IMR-90 (cell line): Measurements from ENCODE around the gene HLA-DQB1. TPM values are rescaled to one million over a fixed set of nuclear protein-coding genes. Genes with fewer than 3 reads are reported as not detected.

Experiments
- ATAC-seq: fragments of 200-7000 bp; cut with Tn5 transposase; 2 replicates; pipeline ENCODE4 v1.9.1; 2020; ENCODE audit warnings: low read depth, mild to moderate bottlenecking, moderate library complexity
- BruUV-seq: library from RNA; stranded (reverse); fragments of 400-500 nt; replicated peaks from 2 replicates; lab custom pipeline; 2021; lab: Mats Ljungman, UMichigan
- CTCF ChIA-PET: fragments of 300-600 bp; formaldehyde crosslinking; extraction: SDS; loops from one replicate; lab custom pipeline; 2021; ENCODE audit warnings: antibody characterized with exemption; lab: Yijun Ruan, JAX
- POLR2A ChIA-PET: fragments of 300-600 bp; sonication (Branson Sonifier 250); formaldehyde crosslinking; loops from one replicate; lab custom pipeline; 2022; ENCODE audit warnings: antibody characterized with exemption; ENCODE audit not compliant: unreplicated experiment; lab: Charles Lee
- DNase-seq: peaks from one replicate; pipeline ENCODE4 v3.0.0; 2013
- H2AFZ ChIP-seq: replicated peaks from 2 replicates; pipeline ENCODE3; 2013; ENCODE audit warnings: low read length, mild to moderate bottlenecking; ENCODE audit not compliant: poor library complexity
- H2AK5ac ChIP-seq: 2 replicates; pipeline ENCODE4 v1.6.1; 2013; ENCODE audit warnings: low read depth, low read length, inconsistent platforms
- H2AK9ac ChIP-seq: replicated peaks from 2 replicates; pipeline ENCODE3; 2013; ENCODE audit warnings: mild to moderate bottlenecking, low read depth, low read length, moderate library complexity; ENCODE audit not compliant: poor library complexity
- H2BK120ac ChIP-seq: 2 replicates; pipeline ENCODE4 v1.6.1; 2013; ENCODE audit warnings: low read depth, low read length, inconsistent platforms
- H2BK15ac ChIP-seq: 3 replicates; pipeline ENCODE4 v1.6.1; 2013; ENCODE audit warnings: low read depth, low read length, inconsistent platforms
- H2BK20ac ChIP-seq: 2 replicates; pipeline ENCODE4 v1.6.1; 2013; ENCODE audit warnings: low read depth, mild to moderate bottlenecking, inconsistent platforms, low read length, moderate library complexity
- H2BK5ac ChIP-seq: 2 replicates; pipeline ENCODE4 v1.6.1; 2013; ENCODE audit warnings: mild to moderate bottlenecking, low read depth, low read length, inconsistent platforms; ENCODE audit not compliant: poor library complexity, severe bottlenecking
- H3K14ac ChIP-seq: replicated peaks from 2 replicates; pipeline ENCODE4 v1.6.1; 2013; ENCODE audit warnings: low read depth, low read length, inconsistent platforms
- H3K18ac ChIP-seq: 2 replicates; pipeline ENCODE4 v1.6.1; 2013; ENCODE audit warnings: low read depth, low read length, control low read depth
- H3K23ac ChIP-seq: 2 replicates; pipeline ENCODE4 v1.6.1; 2013; ENCODE audit warnings: low read depth, low read length, inconsistent platforms
- H3K27ac ChIP-seq: 2 replicates; pipeline ENCODE4 v1.5.1; 2013; ENCODE audit warnings: mild to moderate bottlenecking, control low read depth, low read length; ENCODE audit not compliant: insufficient read depth
- H3K27me3 ChIP-seq: 2 replicates; pipeline ENCODE4 v1.6.1; 2013; ENCODE audit warnings: low read length; ENCODE audit not compliant: control insufficient read depth, insufficient read depth
- H3K36me3 ChIP-seq: 2 replicates; pipeline ENCODE4 v1.6.1; 2013; ENCODE audit warnings: low read length, mixed read lengths; ENCODE audit not compliant: control insufficient read depth, insufficient read depth
- H3K4ac ChIP-seq: 2 replicates; pipeline ENCODE4 v1.6.1; 2013; ENCODE audit warnings: low read depth, low read length, inconsistent platforms
- H3K4me1 ChIP-seq: 2 replicates; pipeline ENCODE4 v1.6.1; 2013; ENCODE audit warnings: low read length, mixed read lengths; ENCODE audit not compliant: control insufficient read depth, insufficient read depth
- H3K4me2 ChIP-seq: 2 replicates; pipeline ENCODE4 v1.6.1; 2013; ENCODE audit warnings: low read depth, mild to moderate bottlenecking, control low read depth, low read length, moderate library complexity
- H3K4me3 ChIP-seq: 2 replicates; pipeline ENCODE4 v1.5.1; 2013; ENCODE audit warnings: low read depth, mild to moderate bottlenecking, control low read depth, low read length, moderate library complexity; ENCODE audit not compliant: insufficient read depth
- H3K56ac ChIP-seq: 2 replicates; pipeline ENCODE4 v1.6.1; 2013; ENCODE audit warnings: low read length, inconsistent platforms; ENCODE audit not compliant: insufficient read depth; ENCODE audit errors: extremely low read depth
- H3K79me1 ChIP-seq, 2 experiments: 2 replicates each; pipeline ENCODE4 v1.6.1; 2013; ENCODE audit warnings: low read length in 2 of 2, inconsistent platforms in 1 of 2, low read depth in 1 of 2
- H3K9ac ChIP-seq: 2 replicates; pipeline ENCODE4 v1.6.1; 2013; ENCODE audit warnings: low read depth, low read length, control low read depth
- H3K9me1 ChIP-seq: 2 replicates; pipeline ENCODE4 v1.6.1; 2013; ENCODE audit warnings: low read length, inconsistent platforms; ENCODE audit not compliant: insufficient read depth
- H3K9me3 ChIP-seq: 2 replicates; pipeline ENCODE4 v1.6.1; 2013; ENCODE audit warnings: low read length; ENCODE audit not compliant: control insufficient read depth, insufficient read depth
- H4K20me1 ChIP-seq: 2 replicates; pipeline ENCODE4 v1.6.1; 2013; ENCODE audit warnings: low read length, inconsistent platforms; ENCODE audit not compliant: insufficient read depth
- H4K5ac ChIP-seq: 2 replicates; pipeline ENCODE4 v1.6.1; 2013; ENCODE audit warnings: mild to moderate bottlenecking, low read depth, low read length, control low read depth
- H4K8ac ChIP-seq, 2 experiments: 2 replicates each; pipeline ENCODE4 v1.6.1; 2013; ENCODE audit warnings: low read depth in 2 of 2, low read length in 2 of 2, control low read depth in 1 of 2, inconsistent platforms in 1 of 2
- H4K91ac ChIP-seq: 2 replicates; pipeline ENCODE4 v1.6.1; 2013; ENCODE audit warnings: low read depth, low read length, inconsistent platforms; ENCODE audit not compliant: insufficient read depth
- BHLHE40 ChIP-seq: fragments of 150-350 bp; IDR thresholded peaks from 2 replicates; pipeline ENCODE4 v1.6.1; 2016; ENCODE audit warnings: mild to moderate bottlenecking, low read depth, low read length
- CEBPB ChIP-seq: IDR thresholded peaks from 2 replicates; pipeline ENCODE4 v1.6.1; 2012; ENCODE audit warnings: low read depth, low read length, improper control_type of control experiment
- CHD1 ChIP-seq: IDR thresholded peaks from 2 replicates; pipeline ENCODE4 v1.6.1; 2012; ENCODE audit warnings: low read depth, low read length, improper control_type of control experiment
- FOS ChIP-seq: fragments of 150-350 bp; IDR thresholded peaks from 2 replicates; pipeline ENCODE4 v1.6.1; 2016; ENCODE audit warnings: low read depth, low read length
- MAFK ChIP-seq: IDR thresholded peaks from 2 replicates; pipeline ENCODE4 v1.6.1; 2012; ENCODE audit warnings: low read depth, low read length, improper control_type of control experiment
- MXI1 ChIP-seq: IDR thresholded peaks from 2 replicates; pipeline ENCODE4 v1.6.1; 2012; ENCODE audit warnings: low read depth, mild to moderate bottlenecking, low read length, moderate library complexity, borderline replicate concordance
- RAD21 ChIP-seq: IDR thresholded peaks from 2 replicates; pipeline ENCODE4 v1.6.1; 2012; ENCODE audit warnings: low read length, improper control_type of control experiment
- dilution Hi-C: fragments of 300-500 bp; cut with HindIII; formaldehyde crosslinking; loops from one replicate; pipeline ENCODE4 v1.14.3; 2018; ENCODE audit warnings: low sequenced_read_pairs; ENCODE audit not compliant: unreplicated experiment
- in situ Hi-C: fragments of 300-500 bp; cut with MboI; formaldehyde crosslinking; loops from 3 replicates; pipeline ENCODE4 v1.14.3; 2019; ENCODE audit warnings: low sequenced_read_pairs, inconsistent platforms, mixed read lengths
- intact Hi-C: fragments of 100-400 bp; cut with micrococcal nuclease; formaldehyde crosslinking; loops from 2 replicates; pipeline ENCODE4 v1.10.0; 2022
- polyA plus RNA-seq, 3 experiments: library from polyadenylated mRNA; depleted of rRNA; stranded (reverse); fragments of >200 nt; gene quantifications; 2 replicates each; pipeline ENCODE4 v1.2.3, GENCODE V29; 2012; ENCODE audit warnings: low replicate concordance in 1 of 3
- total RNA-seq: library from RNA; depleted of rRNA; stranded (reverse); fragments of >200 nt; gene quantifications from 2 replicates; pipeline ENCODE4 v1.2.3, GENCODE V29; 2012
- TF ChIP-seq, protein P1 (sequence below): conservative IDR thresholded peaks from 2 replicates; pipeline ENCODE4 v1.5.1; 2012; ENCODE audit warnings: mild to moderate bottlenecking, low read depth, low read length, improper control_type of control experiment
- TF ChIP-seq, protein P2 (sequence below): fragments of 150-350 bp; IDR thresholded peaks from 2 replicates; pipeline ENCODE4 v1.6.1; 2017; ENCODE audit warnings: mild to moderate bottlenecking, antibody characterized with exemption, low read length, low read depth

The HLA-DQB1 gene
- total and polyA plus RNA-seq, 2 of the 4 experiments (the other 2 are of a cell fraction): not detected

DNA sequence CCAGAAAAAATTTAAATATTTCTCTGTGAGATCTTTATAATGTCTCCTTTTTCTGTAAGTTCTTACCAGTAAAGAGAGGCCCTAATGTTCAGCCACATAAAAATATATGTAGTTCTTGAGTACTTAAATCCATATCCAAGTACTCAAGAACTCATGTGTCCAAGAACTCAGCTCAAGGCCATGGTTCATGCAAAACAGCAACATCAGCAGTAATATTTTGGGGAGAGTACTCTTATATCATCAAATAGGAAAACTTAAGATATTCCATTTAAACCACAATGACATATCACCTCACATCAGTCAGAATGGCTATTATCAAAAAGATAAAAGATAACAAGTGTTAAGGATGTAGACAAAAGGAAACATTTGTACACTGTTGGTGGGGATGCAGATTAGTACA lies 3.4 kb upstream of the HLA-DQB1 start:
- Histone ChIP-seq H4K8ac (no peak overlapping the region), H2AK5ac (no peak overlapping the region), H3K27ac (no peak overlapping the region), H3K23ac (no peak overlapping the region), H4K5ac (no peak overlapping the region), H2BK120ac (no peak overlapping the region), H3K4me1 (no peaks in the 10 kb centered on the region), H2BK5ac (no peak overlapping the region), H2AK9ac (no peak overlapping the region), H3K9ac (no peak overlapping the region), H3K4ac (no peak overlapping the region), H4K20me1 (no peaks in the 10 kb centered on the region), H3K4me3 (no peak overlapping the region), H3K27me3 (no peaks in the 10 kb centered on the region), H3K4me2 (no peak overlapping the region), H3K9me1 (no peaks in the 10 kb centered on the region), H3K14ac (no peak overlapping the region), H3K79me1 (no peaks in the 10 kb centered on the region), H2BK20ac (no peak overlapping the region), H3K9me3 (no peaks in the 10 kb centered on the region), H3K56ac (no peak overlapping the region), H4K91ac (no peak overlapping the region), H2BK15ac (no peak overlapping the region), H3K18ac (no peak overlapping the region), H2AFZ (no peak overlapping the region), H3K36me3 (no peaks in the 10 kb centered on the region)
- no TSS peak for BruUV-seq
- TF ChIP-seq CEBPB: no peak
- TF ChIP-seq RAD21: no peak
- no peak for TF ChIP-seq FOS
- TF ChIP-seq, protein P1, sequence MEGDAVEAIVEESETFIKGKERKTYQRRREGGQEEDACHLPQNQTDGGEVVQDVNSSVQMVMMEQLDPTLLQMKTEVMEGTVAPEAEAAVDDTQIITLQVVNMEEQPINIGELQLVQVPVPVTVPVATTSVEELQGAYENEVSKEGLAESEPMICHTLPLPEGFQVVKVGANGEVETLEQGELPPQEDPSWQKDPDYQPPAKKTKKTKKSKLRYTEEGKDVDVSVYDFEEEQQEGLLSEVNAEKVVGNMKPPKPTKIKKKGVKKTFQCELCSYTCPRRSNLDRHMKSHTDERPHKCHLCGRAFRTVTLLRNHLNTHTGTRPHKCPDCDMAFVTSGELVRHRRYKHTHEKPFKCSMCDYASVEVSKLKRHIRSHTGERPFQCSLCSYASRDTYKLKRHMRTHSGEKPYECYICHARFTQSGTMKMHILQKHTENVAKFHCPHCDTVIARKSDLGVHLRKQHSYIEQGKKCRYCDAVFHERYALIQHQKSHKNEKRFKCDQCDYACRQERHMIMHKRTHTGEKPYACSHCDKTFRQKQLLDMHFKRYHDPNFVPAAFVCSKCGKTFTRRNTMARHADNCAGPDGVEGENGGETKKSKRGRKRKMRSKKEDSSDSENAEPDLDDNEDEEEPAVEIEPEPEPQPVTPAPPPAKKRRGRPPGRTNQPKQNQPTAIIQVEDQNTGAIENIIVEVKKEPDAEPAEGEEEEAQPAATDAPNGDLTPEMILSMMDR: no peak
- no peak for TF ChIP-seq BHLHE40
- TF ChIP-seq MAFK: no peak
- TF ChIP-seq MXI1: no peak
- TF ChIP-seq, protein P2, sequence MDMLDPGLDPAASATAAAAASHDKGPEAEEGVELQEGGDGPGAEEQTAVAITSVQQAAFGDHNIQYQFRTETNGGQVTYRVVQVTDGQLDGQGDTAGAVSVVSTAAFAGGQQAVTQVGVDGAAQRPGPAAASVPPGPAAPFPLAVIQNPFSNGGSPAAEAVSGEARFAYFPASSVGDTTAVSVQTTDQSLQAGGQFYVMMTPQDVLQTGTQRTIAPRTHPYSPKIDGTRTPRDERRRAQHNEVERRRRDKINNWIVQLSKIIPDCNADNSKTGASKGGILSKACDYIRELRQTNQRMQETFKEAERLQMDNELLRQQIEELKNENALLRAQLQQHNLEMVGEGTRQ: no peak
- TF ChIP-seq CHD1: no peak
- POLR2A ChIA-PET: no interaction called here
- no peak for DNase-seq
- dilution Hi-C loops: no loop called here
- intact Hi-C loops: loop anchor here (10.0 kb wide), 1 partner anchor 195 kb away; no protein-coding TSS in a partner anchor
- in situ Hi-C loops: no loop called here
- CTCF ChIA-PET: no interaction called here
- ATAC-seq: no peak
